Measurements from ENCODE around the gene EPHA6.
A peak's percentile ranks its signal among the peaks of the same experiment; 100 is the strongest.
"Not testable (repeated sequence)": the region's sequence is repeated elsewhere in the genome, so short reads cannot be mapped to it uniquely, and the experiment has no call there.

EPHA6 gene

DNA sequence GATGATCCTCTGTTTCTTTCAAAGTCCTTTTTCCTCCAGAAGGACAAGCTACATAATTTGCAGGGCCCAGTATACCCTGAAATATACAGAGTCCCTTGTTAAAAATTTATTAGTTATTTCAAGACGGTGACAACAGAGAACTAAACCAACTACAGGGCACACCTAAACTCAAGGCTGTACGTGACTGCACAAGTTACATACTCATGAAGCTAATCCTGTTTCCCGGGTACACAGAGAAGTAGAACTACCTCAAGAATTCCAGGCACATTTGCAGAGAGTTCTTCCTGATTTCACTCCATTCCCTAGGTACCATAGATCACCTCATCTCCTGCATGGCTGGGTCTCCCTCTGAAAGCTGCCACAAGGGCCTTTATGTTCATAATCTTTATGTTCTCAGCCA is 670.8 kb downstream of the EPHA6 start:
- no peak for DNase-seq

DNA sequence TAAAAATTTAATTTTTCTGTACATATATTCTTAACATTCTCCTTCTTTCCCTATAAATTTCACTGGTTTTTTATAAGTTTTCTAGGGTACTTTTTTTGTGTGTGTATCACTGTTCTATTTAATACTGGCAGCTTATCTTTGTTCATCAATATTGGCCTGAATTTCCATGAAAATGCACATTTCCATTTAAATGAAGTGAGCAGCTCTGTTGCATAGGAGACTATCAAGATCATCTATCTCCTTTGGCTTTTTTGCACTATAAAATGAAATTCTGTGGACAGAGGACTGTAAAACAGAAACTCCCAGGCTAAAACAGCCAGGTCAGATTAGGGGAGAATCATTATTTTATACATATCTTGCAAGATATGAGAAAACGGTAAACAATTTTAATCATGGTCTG is 673.2 kb downstream of the EPHA6 start:
- DNase-seq: no peak

DNA sequence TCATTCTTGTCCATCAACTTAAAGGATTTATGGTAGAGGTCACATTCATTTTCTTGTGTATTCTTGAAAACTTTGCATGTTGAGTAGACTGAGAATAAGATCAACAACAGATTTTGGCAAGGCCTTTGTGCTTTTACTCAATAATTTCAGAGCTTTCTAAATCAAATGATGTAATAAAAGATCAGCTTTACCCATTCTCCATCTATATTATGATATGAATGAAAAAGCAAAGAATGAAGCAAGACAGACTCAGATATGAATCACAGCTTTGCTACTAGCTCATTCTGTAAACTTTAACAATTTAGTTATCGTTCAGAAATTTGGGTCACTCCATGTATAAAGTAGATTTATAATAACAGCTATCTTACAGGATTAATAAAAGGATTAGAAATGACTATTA is 674.3 kb downstream of the EPHA6 start:
- DNase-seq: no peak

DNA sequence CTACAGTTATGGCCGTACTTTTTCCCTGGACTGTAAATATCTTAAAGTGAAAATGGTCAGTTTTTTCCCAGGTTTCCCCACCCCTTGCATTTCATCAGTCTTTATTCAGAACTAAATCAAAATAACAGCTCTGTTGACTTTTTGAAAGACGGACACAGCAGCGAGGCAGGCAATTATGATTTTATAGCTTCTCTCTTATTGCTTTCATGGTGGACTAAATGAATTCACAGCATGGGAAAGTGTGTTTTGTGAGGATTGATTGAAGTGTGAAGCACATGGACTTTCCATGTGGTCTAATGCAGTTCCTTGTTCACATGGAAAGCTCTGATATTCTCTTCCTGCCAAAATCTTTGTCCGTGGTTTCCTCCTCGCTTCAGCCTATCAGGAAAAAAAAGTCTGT is 681.5 kb downstream of the EPHA6 start:
- no peak for DNase-seq

DNA sequence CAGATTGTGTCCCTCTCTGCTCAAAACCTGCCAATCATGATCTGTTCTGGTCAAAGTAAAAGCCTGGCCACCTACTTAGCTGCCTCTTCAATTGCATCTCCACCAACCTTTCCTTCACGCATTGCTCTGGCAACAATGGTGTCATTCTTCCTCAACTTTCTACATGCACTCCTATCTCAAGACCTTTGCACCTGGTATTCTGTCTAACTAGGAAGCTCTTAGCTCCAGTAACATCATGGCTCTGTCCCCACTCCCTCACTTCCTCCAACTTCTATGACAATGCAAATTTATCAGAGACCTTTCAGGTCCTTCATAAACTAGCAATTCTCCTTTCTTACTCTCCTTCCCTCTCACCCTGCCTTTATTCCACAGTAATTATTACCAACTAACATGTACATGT is 682.7 kb downstream of the EPHA6 start:
- no peak for DNase-seq

DNA sequence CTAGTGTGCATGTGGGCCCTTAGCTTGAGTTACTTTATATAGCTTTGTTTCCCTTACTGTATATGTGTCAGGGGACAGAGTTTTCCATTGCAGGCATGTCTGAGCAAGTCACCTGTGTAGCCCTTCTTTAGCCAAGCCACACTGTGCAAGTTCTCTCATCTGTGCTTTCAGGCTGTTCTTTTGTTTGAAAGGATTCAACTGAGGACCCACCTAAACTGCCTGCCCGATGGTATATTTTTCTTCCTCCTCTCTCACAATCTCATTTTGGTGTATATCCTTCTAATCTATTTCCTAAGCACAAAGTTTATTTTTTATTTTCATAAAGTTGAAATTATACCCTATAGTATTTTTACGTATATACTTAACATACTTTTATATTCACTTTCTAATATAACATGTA is 690.1 kb downstream of the EPHA6 start:
- no peak for DNase-seq

DNA sequence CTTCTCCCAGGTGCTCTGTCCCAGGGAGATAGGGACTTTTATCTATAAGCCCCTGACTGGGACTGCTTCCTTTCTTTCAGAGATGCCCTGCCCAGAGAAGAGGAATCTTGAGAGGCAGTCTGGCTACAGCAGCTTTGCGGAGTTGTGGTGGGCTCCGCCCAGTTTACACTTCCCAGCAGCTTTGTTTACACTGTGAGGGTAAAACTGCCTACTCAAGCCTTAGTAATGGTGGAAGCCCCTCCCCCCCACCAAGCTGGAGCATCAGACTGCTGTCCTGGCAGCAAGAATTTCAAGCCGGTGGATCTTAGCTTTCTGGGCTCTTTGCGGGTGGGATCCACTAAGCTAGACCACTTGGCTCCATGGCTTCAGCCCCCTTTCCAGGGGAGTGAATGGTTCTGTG is 696.4 kb downstream of the EPHA6 start:
- no peak for DNase-seq

DNA sequence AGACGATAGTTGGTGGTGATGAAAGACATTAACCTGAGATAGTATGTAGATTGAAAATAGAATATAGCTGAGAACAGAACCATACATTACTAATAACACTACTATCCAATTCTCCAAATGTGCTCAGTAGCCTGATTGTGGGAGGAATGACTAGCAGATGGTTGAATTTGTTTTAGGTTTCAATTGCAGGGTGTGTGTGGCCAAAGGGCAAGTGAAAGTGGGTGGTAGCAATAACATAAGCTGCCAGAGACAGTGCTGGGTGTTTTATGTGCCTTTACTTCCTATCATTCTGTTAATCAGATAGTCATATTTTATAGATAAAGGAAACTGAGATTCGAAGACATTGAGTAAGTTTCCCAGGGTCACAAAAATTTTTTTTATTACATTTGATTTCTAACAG is 700.7 kb downstream of the EPHA6 start:
- no peak for DNase-seq

DNA sequence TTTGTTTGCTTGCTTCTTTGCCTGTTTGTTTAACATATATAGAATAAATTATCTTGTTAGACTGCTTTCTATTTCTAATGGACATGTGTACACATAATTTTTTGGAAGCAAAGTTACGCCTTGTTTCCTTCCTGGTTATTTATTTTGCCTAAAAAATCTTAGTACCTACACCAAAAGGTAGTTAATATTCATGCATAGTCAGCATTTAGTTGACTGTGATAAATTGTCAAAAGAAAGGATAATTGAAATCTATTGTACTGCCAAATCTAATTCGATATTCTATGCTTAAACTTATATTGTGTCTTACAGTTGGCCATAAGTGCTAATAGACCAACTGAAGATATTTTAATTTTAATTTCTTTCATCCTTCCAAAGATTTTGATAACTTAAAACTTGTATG is 716.3 kb downstream of the EPHA6 start:
- DNase-seq: no peak

DNA sequence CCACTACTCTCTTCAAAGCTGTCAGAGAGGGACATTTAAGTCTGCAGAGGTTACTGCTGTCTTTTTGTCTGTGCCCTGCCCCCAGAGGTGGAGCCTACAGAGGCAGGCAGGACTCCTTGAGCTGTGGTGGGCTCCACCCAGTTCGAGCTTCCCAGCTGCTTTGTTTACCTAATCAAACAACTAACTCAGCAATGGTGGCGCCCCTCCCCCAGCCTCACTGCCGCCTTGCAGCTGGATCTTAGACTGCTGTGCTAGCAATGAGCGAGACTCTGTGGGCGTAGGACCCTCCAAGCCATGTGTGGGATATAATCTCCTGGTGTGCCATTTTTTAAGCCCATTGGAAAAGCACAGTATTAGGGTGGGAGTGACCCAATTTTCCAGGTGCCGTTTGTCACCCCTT is 733.2 kb downstream of the EPHA6 start:
- not testable (repeated sequence) for DNase-seq

DNA sequence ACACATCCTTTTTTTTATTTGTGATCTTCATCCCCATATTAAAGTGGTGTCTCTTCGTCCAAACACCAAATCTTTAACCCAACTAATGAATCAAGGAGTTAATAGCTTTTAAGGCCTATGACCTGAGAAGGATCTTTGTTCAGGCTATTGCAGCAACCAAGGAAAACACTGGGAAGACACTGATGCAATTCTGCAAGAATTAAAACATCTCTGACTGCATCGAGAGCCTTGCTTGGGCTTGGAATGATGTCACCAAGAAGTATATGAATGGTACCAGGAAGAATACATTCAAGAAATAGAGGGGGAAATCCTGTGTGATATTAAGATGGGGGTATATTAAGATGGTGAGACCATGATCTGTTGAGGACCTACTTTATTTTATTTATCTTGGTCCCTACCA is 736.0 kb downstream of the EPHA6 start:
- no peak for DNase-seq

DNA sequence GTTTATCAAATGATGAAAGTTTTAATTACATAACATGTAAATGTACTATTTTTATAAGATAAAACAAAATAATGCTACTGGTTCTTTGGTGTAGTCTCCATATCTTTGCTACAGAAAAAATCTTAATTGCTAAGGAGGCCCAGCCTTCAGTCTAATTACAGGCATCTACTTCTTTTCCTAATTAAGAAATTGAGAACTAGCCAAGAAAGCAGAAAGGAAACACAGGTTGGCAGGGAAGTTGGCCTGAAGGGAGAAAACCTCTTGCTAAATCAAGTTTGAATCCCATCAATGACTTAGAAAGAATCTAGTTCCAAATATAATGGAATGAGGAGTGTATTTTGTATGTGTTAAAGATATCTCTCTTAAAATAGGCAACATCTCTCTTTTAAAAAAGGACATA is 737.8 kb downstream of the EPHA6 start:
- no peak for DNase-seq

DNA sequence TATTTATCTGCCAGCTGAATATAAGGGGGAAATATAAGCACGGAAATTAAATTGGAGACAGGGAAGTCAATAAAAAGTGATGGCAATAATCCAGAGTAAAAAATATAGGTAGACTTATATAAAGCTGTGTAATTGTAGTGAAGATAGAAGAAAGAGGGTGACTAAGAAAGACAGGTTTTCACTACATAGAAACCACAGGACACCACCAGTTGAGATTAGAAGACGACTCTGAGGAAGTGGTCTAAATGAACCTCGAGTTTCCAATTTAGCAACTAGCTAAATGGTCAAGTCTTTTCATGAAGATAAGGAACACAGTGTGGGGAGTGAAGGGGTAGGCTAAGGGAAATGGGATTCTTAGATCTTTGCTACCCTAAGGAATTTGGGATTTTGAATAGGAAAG is 761.3 kb downstream of the EPHA6 start:
- DNase-seq: no peak

DNA sequence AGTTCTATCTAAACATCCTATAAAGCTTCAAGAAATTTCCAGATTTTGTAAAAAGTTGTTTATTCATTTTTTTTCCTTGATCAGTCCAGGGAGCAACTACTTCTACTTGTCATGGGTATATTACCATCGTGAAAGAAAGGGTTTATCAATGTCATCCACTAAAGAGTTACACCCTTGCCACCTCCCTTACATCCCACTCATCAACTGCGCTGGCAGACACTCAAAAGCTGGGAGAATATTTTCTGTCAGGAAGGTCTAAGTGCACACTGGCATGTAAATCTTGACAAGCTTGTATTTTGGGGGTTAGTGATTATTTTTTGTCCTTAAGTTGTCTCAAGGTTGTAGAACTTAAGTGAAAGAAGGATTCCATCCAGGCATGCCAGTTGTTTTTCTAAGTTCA is 761.8 kb downstream of the EPHA6 start:
- DNase-seq: no peak

DNA sequence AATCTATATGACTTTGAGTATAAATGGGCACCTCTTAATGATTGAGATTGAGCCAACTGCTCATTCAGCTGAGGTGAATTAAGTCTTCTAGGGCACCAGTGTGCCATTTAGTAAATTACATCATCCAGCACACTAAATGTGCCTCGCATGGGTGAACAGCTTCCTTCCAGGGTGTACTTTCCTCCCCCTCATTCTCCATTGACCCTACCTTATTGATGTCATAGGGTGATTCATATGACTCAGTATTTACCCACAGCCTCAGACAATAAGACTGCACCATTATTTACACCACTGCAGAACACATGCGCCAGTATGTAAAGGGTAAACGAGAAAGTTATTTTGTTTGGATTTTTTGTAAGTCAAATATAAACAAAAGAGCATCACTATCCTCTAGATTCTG is 765.0 kb downstream of the EPHA6 start:
- DNase-seq: no peak

DNA sequence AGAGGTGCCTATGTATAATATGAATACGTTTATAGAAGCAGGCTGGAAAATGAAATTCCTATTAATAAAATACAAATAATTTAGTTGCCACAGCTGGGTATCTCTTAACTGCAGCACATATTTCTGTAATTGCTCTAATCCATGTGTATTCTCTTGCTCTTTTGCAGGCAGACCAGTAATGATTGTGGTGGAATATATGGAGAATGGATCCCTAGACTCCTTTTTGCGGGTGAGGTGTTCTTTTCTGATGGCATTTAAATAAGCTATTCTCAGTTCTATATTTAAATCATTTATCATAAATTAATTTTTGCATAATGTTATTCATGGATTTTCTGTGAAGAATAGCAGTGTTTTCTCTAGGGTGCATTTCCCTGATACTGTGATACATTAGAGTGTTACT is 796.2 kb downstream of the EPHA6 start:
- DNase-seq: no peak

DNA sequence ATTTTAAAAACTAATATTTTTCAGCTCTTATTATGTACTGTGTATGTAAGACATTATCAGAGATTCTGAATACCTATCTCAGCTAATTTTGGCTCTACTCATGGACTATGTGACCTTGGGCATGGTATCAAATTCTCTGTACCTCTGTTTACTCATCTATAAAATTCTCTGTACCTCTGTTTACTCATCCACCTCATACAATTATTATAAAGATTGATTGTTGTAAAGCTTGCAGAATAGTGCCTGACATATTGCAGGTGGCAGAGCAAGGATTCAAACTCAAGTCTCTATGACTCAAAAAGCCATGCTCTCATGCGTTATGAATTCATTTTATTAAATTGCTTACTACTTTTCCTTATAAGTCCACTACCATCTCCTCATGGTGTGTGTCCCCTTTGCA is 798.2 kb downstream of the EPHA6 start:
- DNase-seq: no peak

DNA sequence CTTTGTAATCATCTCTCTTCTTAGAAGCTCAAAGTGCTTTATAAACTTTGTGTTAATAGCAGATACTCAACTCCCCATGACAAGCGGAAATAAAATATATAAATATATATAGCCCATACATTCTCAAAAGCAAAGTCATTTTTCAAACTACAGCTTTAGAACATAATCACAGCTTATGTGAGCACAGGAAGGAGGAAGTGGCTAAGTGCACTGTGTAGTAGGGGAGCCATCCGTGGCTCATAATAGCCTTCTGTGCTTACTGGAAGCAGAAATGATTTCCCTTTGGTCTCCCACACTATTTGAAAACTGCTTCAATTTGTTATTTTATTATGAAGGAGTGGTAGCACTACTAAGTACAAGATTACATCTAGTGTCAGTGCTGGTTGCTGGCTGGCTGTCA is 798.7 kb downstream of the EPHA6 start:
- no peak for DNase-seq

DNA sequence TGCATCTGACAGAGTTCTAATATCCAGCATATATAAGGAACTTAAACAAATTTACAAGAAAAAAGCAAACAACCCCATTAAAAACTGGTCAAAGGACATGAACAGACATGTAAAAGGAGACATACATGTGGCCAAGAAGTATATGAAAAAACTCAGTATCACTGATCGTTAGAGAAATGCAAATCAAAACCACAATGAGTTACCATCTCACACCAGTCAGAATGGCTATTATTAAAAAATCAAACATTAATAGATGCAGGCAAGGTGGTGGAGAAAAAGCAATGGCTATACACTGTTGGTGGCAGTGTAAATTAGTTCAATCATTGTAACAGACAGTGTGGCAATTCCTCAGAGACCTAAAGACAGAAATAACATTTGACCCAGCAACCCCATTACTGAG is 806.1 kb downstream of the EPHA6 start:
- DNase-seq: not testable (repeated sequence)

DNA sequence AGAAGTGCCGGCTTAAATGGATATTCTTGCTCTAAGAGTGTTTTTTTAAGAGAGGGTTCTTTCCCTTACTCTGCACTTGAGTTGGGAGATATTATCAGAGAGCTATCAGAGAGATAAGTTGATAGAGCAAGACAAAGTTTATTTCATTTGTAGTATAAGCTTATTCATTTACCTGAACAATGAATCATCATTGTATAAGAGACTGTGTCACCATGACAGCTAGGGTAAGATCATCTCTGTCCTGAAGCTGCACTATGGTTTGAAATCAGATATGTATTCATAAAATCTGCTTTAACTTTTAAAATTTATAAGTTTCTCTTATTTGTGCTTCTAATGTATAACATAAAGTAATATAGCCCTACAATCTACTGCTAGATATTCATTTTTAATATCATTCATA is 822.1 kb downstream of the EPHA6 start:
- no peak for DNase-seq

DNA sequence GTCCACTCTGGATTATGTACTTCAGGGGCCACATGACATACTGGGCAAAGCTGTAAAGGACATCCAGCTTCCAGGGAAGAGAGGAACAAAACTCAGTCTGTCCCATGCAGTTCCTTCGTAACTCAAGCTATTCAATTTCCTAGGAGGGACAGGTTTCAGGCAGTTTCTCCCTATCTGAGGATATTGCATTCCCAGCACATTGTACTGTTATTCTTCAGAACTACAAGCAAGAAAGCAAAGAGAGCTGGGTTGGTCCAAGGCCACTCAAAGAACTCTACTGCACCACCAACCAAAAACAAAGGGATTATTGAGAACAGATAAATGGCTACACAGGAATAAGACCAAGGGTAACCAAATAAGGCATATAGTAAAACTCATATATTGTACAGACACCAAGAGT is 832.5 kb downstream of the EPHA6 start:
- DNase-seq: no peak

DNA sequence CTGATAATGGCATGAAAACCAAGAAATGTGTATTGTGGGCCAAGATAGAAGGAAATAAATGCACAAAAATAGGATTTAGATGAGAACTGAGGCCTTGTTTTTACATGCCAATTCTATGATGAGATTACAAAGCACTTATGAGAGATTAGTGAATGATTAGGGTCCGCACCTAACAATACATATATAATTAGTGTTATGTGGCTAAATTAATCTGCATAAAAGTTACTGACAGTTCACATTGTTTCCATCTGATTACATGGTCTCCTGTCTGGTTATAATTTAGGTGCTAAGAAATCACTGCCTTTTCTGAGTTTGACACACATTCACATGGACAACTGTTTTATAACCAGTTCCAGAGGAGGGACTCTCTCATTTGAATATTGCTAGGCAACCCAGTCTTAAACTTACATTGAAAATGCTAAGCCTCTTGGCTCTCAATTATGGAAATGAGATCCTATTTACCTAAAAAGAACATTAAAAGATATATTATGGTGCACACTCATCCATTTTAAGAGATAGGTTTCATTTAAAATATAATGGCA is 833.1 kb downstream of the EPHA6 start:
- DNase-seq: no peak

DNA sequence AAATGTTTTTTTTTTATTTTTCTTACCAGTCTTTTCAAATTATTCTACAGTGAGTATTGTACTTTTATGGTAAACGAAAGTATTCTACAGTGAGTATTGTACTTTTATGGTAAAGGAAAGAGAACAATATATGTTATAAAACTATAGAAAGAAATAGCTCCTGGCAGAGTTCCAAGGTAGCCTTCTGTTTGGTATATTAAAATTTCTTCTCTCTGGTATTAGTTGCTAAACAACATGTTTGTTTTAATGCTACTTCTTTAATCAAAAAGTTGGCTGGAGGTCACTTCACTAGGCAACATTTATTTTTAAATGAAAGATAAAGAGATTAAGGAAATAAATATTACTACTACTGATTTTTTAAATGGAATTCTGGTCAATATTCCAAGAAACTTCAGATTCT is 841.6 kb downstream of the EPHA6 start:
- no peak for DNase-seq

DNA sequence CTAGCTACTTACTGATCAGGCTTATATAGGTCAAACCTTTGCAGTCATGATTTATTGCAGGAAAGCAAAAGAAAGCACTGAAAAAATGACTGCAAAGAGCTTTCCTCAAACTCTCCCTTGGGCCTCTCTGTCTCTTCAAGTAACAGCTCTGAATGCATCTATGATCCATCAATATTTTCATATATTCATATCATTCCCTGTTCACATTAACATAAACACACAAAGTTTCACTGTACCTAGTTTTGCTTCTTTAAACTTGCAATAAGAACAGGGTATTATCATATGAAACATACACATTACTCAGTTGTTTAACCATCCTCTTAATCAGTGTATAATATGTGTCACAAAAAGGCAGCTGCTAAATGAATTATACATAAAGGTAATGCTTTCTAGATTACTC is 842.2 kb downstream of the EPHA6 start:
- no peak for DNase-seq

DNA sequence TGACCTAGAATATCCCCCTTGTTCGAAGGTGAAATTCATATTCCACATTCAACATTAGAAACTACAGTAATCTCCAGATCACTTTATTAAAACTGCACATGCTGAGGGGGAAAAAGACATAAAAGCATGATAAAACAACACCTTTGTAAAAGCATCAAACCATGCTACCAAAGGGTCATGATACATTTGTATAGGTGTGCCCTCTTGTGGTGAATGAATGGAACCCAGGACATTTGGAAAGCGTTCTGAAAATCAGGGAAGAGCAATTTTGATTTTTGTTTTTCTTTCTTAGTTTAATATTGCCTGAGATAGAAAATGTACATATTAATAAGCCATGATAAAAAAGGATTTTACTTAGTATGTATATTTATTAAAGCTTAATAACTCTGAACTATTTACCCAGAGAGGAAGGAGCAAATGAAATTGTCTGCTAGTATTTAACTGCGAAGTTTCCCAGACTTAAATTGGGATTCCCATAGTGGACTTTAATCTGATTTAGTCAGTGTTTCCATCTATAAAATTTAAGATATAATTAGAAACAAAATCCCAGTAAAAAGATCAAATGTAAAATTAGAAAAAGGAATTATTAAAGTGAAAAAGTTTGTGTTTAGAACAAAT is 844.4 kb downstream of the EPHA6 start:
- peak; percentile 56 for DNase-seq

DNA sequence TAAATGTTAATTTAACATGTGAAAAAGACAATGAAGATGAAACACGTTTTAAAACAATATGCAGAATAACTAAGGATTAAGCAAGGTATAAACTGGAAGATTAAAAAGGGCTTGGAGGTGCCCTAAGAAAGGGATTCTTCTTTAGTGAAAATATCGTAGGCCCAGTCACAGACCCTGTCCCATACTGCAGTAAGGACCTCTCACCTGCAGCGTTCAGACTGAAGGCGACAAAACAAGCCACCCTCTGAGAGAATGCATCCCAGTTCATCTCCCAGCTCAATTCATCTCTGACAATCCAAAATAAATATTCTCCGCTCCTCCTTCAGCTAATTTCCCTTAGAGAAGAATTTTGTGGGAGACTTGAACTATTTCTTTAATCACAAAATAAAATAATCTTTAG is 847.9 kb downstream of the EPHA6 start:
- DNase-seq: no peak
